NCI-H748 treated with DMSO at 0.1 percent for 48 hours (cell line): ENCODE data around the gene FAM171A1.
"Not testable (repeated sequence)": the region's sequence is repeated elsewhere in the genome, so short reads cannot be mapped to it uniquely, and the experiment has no call there.

Source experiments
- DNase-seq: peaks from one replicate; lab custom pipeline; 2025; lab: John Stamatoyannopoulos, UW

Gene FAM171A1

GRCh38 chr10:15370856-15371701, at the start of gene FAM171A1:
Gene FAM171A1 (minus strand): TSS chr10:15371289. CDS start chr10:15371052, 237 bp downstream.
- DNase-seq = no peak

GRCh38 chr10:15420858-15421257, 49.8 kb upstream of the FAM171A1 start:
- DNase-seq = no peak

- no peak for DNase-seq
Observed at GRCh38 chr10:15419279-15419874, 48.3 kb upstream of the FAM171A1 start.

GRCh38 chr10:15416034-15416433, 44.9 kb upstream of the FAM171A1 start:
- no peak for DNase-seq

- no peak for DNase-seq
Observed at GRCh38 chr10:15411010-15411409, 39.9 kb upstream of the FAM171A1 start.

DNA sequence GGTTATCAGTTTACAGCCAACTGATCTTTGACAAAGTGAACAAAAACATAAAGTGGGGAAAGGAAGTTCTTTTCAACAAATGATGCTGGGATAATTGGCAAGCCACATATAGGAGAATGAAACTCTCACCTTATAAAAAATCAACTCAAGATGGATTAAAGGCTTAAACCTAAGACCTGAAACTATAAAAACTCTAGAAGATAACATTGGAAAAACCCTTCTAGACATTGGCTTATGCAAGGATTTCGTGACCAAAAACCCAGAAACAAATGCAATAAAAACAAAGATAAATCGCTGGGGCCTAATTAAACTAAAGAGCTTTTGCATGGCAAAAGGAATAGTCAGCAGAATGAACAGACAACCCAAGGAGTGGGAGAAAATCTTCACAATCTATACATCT, 38.3 kb upstream of the FAM171A1 start:
- DNase-seq = not testable (repeated sequence)

GRCh38 chr10:15408557-15408956, 37.5 kb upstream of the FAM171A1 start:
- DNase-seq = no peak

GRCh38 chr10:15405319-15405718, 34.2 kb upstream of the FAM171A1 start:
- no peak for DNase-seq

DNA sequence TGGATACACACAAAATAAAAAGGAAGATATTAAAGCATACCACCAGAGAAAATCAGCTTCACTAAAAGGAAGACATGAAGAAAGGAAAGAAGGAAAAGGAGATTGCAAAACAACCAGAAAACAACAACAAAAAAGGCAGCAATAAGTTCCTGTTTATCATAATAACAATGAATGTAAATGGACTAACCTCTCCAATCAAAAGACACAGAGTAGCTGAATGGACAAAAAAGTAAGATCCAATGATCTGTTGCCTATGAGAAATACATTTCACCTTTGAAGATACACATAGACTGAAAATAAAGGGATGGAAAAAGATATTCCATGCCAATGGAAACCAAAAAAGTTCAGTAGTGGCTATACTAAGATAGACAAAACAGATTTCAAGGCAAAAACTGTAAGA, 30.3 kb upstream of the FAM171A1 start:
- DNase-seq = no peak

DNA sequence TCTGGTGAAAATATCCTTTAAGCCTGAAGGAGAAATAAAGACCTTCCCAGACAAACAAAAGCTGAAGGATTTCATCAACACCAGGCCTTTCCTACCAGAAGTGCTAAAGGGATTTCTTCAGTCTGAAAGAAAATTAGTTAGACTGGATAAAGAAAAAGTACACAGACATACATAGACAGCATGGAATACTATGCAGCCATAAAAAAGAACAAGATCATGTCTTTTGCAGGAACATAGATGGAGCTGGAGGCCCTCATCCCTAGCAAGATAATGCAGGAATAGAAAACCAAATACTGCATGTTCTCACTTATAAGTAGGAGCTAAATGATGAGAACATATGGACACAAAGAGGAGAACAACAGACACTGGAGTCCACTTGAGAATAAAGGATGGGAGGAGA, 29.4 kb upstream of the FAM171A1 start:
- not testable (repeated sequence) for DNase-seq

DNA sequence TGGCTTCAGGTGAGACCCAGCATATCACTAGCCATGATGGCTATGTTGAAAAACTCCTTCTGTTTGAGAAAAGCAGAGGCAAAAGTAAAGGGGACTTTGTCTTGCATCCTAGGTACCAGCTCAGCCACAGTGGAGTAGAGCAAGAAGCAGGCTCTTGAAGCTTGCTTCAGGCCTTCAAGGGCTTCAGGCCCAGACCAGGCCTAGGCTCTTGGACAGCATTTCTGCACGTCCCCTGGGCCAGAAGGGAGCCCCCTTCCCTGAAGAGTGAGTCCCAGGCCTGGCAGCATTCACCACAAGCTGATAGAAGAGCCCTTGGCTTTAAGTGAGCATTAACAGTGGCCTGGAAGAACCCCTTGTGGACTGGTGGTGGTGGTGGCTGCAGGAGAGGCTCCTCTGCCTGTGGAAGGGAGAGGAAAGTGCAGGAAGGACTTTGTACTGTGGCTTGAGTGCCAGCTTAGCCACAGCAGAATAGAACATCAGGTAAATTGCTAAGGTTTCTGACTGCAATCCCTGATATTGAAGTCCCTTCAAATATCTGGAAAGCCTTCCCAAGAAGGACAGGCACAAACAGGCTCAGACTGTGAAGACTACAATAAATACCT, 28.1 kb upstream of the FAM171A1 start:
- DNase-seq = no peak

DNA sequence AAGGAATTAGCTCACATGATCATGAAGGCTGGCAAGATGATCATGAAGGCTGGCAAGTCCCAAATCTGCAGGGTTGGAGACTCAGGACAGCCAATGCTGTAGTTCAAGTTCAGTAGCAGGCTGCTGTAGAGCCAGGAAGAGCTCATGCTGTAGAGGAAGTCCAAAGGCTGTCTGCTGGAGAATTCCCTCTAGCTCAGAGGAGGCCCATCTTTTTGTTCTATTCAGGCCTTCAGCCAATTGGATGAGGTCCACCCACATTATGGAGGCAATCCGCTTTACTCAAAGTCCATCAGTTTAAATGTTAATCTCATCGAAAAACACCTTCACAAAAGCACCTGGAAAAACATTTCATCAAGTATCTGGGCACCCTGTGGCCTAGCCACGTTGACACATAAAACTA, 24.8 kb upstream of the FAM171A1 start:
- DNase-seq = no peak

- DNase-seq = no peak
Observed at GRCh38 chr10:15393139-15393825, 22.2 kb upstream of the FAM171A1 start.

DNA sequence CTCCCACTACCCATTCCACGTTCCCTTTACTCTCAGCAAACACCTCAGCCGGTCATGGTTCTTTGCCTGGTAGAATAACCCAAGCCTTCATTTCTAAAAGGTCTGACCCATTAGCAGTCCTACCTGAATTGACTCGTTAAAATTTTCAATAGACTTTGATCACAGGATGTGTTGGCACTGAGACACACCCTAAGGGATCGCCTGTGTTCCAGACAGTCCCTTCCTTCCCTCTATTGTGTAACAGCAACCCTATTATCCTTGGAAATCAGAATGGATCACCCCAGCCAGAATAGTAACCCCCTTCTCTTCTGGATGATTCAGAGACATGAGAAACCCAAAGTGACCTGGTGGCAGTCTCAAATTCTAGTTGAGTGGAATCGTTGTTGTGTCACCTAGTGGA, 20.4 kb upstream of the FAM171A1 start:
- no peak for DNase-seq

GRCh38 chr10:15388172-15388571, 17.1 kb upstream of the FAM171A1 start:
- not testable (repeated sequence) for DNase-seq

DNA sequence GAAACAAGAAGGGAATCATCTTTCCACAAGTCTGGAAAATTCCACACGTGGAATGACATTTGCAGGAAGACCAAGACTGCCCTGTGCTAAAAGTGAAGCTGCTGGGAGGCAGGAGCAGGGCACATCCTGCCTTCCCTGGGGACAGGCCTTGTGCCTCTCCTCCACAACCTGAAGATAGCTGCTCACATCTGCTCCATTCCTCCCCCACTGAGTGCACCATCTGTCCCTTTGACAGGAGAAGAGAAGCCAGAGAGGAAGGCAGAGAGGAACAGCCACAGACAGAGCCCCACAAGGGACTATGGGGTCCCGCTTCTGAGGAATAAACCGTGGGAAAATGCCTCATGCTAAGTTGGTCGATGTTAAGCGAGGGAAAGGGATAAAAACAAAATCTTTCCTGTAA, 15.9 kb upstream of the FAM171A1 start:
- no peak for DNase-seq

- DNase-seq = no peak
Observed at GRCh38 chr10:15385552-15386455, 14.7 kb upstream of the FAM171A1 start.

GRCh38 chr10:15381420-15381819, 10.3 kb upstream of the FAM171A1 start:
- DNase-seq = no peak

DNA sequence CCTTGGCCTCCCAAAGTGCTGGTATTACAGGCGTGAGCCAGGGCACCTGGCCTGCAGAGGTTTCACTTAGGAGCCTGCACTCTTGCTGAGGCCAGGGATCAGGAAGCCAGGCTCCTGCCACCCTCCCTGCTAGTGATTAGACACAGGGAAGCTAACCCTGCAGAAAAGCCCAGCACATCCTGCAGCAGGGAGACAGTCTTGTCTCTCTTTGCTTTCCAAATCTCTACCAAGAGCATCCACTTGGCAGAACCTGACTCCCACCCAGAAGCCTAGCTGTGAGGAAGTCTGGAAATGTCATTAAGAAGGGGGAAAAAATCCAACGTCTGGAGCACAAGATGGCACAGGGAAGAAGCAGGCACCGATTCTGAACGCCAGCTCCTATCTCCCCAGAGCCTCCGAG, 8.0 kb upstream of the FAM171A1 start:
- no peak for DNase-seq

DNA sequence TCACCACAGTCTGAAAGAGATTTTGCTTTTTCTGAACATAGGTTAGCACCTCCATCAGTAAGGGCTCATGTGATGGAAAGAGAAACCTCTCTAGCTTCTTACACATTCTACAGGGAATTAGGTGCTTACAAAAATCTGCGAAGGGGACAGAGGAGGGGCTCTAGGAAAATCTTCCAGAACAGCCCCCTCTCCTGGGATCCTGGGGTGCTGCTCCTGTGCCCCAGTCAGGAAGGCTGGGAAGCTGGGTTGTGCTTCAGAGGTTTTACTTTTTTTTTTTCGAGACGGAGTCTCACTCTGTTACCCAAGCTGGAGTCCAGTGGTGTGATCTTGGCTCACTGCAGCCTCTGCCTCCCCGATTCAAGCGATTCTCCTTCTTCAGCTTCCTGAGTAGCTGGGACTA, 7.5 kb upstream of the FAM171A1 start:
- no peak for DNase-seq

DNA sequence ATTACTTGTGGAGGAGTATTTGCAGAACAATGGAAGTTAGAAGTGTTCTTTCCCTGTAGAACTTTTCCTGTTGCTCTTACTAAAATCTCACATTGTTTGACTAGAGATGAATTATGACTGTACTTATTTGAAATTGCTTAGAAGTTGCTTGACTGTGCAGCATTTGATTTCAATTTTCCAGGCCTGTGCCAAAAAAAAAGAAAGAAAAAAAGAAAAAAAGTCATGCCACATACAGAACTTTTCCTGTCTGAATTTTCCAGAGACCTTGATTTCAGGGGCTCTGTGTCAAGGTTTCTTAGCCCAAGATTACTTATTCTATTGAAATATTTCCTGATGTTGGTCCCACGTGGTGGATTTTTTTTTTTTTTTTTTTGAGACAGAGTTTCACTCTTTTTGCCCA, 3.5 kb upstream of the FAM171A1 start:
- no peak for DNase-seq

- no peak for DNase-seq
Observed at GRCh38 chr10:15374156-15374555, 3.1 kb upstream of the FAM171A1 start.
